NCI-H510A treated with DMSO at 0.1 percent for 48 hours (cell line): ENCODE results near the gene C10orf53.
"Not testable (repeated sequence)": the region's sequence is repeated elsewhere in the genome, so short reads cannot be mapped to it uniquely, and the experiment has no call there.

Source experiments
- DNase-seq: peaks from one replicate; lab custom pipeline; 2025; lab: John Stamatoyannopoulos, UW

Gene C10orf53

GRCh38 chr10:49688261-49688846 is 8.9 kb downstream of the C10orf53 start:
- DNase-seq, result no peak

- no peak for DNase-seq
Observed at GRCh38 chr10:49688920-49689319, 9.5 kb downstream of the C10orf53 start.

GRCh38 chr10:49689882-49690510 is 10.5 kb downstream of the C10orf53 start:
- DNase-seq, result no peak

- DNase-seq, result peak; percentile 16
Observed at GRCh38 chr10:49690698-49691356, 11.4 kb downstream of the C10orf53 start.

GRCh38 chr10:49691588-49691987 is 12.1 kb downstream of the C10orf53 start:
- DNase-seq, result no peak

GRCh38 chr10:49694466-49694865 is 15.0 kb downstream of the C10orf53 start:
- DNase-seq, result no peak

- DNase-seq, result no peak
Observed at GRCh38 chr10:49696311-49696710, 16.9 kb downstream of the C10orf53 start.

GRCh38 chr10:49698679-49699078 is 19.2 kb downstream of the C10orf53 start:
- no peak for DNase-seq

GRCh38 chr10:49700211-49700610 is 20.8 kb downstream of the C10orf53 start:
- DNase-seq, result no peak

GRCh38 chr10:49700997-49701396 is 21.5 kb downstream of the C10orf53 start:
- peak; percentile 71 for DNase-seq

GRCh38 chr10:49707585-49707984 is 28.1 kb downstream of the C10orf53 start:
- no peak for DNase-seq

GRCh38 chr10:49709934-49710333 is 30.5 kb downstream of the C10orf53 start:
- no peak for DNase-seq

GRCh38 chr10:49710966-49711365 is 31.5 kb downstream of the C10orf53 start:
- no peak for DNase-seq

GRCh38 chr10:49711481-49711880 is 32.0 kb downstream of the C10orf53 start:
- no peak for DNase-seq

- DNase-seq, result no peak
Observed at GRCh38 chr10:49713266-49713665, 33.8 kb downstream of the C10orf53 start.

GRCh38 chr10:49715157-49715556 is 35.7 kb downstream of the C10orf53 start:
- not testable (repeated sequence) for DNase-seq

- no peak for DNase-seq
Observed at GRCh38 chr10:49726593-49726992, 47.1 kb downstream of the C10orf53 start.

- no peak for DNase-seq
Observed at GRCh38 chr10:49733866-49734265, 54.4 kb downstream of the C10orf53 start.

GRCh38 chr10:49734676-49735075 is 55.2 kb downstream of the C10orf53 start:
- DNase-seq, result no peak

- no peak for DNase-seq
Observed at GRCh38 chr10:49735161-49735560, 55.7 kb downstream of the C10orf53 start.

GRCh38 chr10:49735848-49736563 is 56.6 kb downstream of the C10orf53 start:
- DNase-seq, result no peak

GRCh38 chr10:49736564-49737113 is 57.2 kb downstream of the C10orf53 start:
- DNase-seq, result no peak
